GM12801 (cell line): ENCODE results near the gene COA1.

Experiments
- TF ChIP-seq, protein P1 (sequence below): IDR thresholded peaks from one replicate; pipeline ENCODE4 v1.5.1; 2011; ENCODE audit warnings: control low read depth; ENCODE audit not compliant: insufficient read length; ENCODE audit errors: extremely low read depth

COA1 gene

DNA sequence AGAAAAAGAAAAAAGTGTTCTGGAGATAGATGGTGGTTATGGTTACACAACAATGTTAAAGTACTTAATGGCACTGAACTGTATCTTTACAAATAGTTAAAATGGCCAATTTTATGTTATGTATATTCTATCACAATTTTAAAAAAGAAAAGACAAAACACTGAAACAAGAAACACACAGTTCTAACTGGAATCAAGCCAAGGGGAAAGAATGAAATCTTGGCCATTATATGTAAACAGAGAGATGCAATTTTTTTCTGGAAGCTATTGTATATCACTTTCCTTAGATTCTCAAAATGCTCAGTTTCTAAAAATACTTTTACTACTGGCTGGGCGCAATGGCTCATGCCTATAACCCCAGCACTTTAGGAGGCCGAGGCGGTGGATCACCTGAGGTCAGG, 4.1 kb downstream of the COA1 start:
- TF ChIP-seq, protein P1, sequence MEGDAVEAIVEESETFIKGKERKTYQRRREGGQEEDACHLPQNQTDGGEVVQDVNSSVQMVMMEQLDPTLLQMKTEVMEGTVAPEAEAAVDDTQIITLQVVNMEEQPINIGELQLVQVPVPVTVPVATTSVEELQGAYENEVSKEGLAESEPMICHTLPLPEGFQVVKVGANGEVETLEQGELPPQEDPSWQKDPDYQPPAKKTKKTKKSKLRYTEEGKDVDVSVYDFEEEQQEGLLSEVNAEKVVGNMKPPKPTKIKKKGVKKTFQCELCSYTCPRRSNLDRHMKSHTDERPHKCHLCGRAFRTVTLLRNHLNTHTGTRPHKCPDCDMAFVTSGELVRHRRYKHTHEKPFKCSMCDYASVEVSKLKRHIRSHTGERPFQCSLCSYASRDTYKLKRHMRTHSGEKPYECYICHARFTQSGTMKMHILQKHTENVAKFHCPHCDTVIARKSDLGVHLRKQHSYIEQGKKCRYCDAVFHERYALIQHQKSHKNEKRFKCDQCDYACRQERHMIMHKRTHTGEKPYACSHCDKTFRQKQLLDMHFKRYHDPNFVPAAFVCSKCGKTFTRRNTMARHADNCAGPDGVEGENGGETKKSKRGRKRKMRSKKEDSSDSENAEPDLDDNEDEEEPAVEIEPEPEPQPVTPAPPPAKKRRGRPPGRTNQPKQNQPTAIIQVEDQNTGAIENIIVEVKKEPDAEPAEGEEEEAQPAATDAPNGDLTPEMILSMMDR = no peak

DNA sequence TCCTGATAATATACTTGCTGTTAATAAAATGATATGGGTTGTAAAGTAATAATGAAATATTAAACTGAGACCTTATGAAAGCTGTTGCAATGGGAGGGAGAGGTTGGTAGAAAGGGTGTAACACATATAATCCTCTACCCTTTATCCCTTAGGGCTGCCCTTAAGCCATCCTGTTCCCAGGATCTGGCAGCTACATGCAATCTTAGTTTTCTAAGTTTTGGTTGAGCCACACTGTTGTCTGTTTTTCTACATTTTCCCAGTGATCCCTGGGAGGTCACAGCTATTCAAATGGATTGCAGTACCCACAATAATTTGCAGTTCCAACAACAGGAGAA, 6.3 kb downstream of the COA1 start:
- TF ChIP-seq, protein P1 = no peak

DNA sequence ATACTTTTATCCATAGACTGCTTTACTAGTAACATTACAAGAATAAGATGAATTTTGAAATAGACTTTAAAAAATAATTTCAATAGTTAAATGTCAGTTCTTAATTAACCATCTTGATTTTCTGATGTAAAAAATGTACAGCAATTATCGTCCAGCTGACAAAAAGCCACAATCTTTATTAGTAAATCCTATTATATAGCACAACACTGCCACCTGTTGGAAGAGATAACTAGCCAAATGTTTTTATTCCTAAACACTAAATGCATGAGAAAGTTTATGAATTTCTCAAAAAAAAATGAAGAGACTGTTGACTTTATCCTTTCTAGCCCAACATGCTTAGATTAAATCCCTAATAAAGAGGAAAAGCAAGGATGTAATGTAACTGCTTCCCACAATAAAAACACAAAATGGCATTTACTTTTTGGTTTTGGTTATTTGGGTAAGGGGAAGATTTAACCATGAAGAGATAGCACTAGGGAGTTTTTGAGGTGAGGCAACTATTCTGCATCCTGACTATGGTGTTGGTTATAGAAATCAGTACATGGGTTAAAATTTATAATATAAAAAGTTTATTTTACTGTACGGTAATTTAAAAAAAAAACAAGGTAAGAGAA, 8.0 kb downstream of the COA1 start:
- TF ChIP-seq, protein P1 = no peak

DNA sequence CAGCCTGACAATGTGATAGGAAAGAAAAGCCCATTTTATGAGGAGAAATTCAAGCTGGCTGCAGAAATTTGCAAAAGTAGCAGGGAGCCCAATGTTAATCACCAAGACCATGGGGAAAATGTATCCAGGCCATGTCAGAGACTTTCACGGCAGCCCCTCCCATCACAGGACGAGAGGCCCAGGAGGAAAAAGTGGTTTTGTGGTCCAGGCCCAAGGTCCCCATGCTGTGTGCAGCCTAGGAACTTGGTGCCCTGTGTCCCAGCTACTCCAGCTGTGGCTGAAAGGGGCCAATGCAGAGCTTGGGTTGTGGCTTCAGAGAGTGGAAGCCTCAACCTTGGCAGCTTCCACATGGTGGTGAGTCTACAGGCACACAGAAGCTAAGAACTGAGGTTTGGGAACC, 12.7 kb downstream of the COA1 start:
- TF ChIP-seq, protein P1 = no peak

DNA sequence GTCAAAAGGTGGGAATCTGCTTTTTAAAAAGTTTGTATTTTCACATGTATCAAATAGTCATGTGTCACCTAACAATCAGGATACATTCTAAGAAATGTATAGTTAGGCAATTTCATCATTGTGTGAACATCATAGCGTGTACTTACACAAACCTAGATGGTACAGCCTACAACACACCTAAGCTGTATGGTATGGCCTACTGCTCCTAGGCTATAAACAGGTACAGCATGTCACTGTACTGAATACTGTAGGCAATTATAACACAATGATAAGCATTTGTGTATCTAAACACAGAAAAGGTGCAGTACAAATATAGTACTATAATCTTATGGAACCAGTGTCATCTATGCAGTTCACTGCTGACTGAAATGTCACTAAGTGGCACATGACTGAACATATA, 17.8 kb downstream of the COA1 start:
- TF ChIP-seq, protein P1 = no peak

DNA sequence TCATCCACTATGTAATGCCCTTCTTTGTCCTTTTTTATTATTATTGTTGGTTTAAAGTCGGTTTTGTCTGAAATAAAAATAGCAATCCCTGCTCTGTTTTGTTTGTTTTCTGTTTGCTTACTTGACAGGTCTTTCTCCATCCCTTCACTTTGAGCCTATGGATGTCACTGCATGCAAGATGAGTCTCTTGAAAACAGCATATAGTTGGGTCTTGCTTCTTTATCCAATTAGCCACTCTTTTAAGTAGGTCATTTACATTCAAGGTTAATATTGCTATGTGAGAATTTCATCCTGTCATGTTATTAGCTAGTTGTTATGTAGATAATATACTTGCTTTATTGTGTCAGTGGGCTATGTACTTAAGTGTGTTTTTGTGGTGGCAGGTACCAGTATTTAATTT, 25.8 kb downstream of the COA1 start:
- TF ChIP-seq, protein P1 = no peak

DNA sequence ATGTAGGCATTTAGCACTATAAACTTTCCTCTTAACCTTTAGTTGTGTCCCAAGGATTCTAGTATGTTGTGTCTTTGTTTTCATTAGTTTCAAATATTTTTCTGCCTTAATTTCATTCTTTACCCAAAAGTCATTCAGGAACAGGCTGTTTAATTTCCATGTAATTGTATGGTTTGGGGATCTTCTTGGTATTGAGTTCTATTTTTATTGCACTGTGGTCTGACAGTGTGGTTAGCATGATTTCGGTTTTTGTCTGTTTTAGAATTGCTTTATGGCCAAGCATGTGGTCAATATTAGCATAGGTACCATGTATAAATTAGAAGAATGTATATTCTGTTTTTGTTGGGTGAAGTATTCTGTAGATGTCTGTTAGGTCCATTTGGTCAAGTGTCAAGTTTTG, 26.3 kb downstream of the COA1 start:
- TF ChIP-seq, protein P1 = no peak
